HG02623 (cell line): ENCODE measurements around the gene PDE4B.
"Not testable (repeated sequence)": the region's sequence is repeated elsewhere in the genome, so short reads cannot be mapped to it uniquely, and the experiment has no call there.

ENCODE experiments used
- ATAC-seq: cut with Tn5 transposase; IDR thresholded peaks from one replicate; pipeline ENCODE4 v1.9.1; 2021; ENCODE audit warnings: moderate library complexity; ENCODE audit not compliant: unreplicated experiment

The PDE4B gene

GRCh38 chr1:66399888-66400529 lies 607.3 kb downstream of the PDE4B start:
- ATAC-seq, result peak; percentile 9

DNA sequence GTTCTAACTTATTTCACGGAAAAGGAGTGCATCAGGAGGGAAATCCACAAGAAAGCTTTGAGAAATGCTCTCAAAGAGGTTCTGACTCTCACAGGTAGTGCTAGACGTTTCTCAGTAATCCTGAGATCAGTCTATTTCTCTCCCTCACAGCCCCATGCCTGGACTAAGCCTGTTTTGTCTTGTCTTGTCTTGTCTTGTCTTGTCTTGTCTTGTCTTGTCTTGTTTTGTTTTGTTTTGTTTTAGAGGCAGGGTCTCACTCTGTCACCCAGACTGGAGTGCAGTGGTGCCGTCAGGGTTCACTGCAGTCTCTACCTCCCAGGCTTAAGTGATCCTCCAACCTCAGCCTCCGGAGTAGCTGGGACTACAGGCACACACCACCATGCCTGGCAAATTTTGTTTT lies 608.0 kb downstream of the PDE4B start:
- ATAC-seq, result no peak

DNA sequence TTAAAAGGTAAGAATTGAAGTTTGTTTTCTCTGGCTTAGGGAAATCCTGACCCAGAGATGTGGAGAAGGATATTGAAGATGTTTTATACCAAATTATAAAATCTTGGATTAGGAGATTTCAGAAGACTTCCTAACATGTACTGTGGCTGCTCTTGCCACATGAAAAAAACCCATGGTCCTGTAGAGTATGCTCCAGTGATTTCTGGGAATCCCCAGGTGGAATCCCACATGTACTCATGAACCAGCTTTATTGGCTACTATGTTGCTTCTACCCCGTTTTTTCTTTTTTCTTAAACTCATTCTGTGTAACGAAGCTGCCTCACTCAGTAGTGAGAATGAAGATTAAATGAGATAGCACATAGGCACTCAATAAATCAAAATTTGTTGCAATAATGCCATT lies 608.5 kb downstream of the PDE4B start:
- ATAC-seq, result no peak

- peak; percentile 75 for ATAC-seq
Measured at GRCh38 chr1:66402194-66402593, 609.5 kb downstream of the PDE4B start.

GRCh38 chr1:66403007-66403731 lies 610.5 kb downstream of the PDE4B start:
- ATAC-seq, result no peak

DNA sequence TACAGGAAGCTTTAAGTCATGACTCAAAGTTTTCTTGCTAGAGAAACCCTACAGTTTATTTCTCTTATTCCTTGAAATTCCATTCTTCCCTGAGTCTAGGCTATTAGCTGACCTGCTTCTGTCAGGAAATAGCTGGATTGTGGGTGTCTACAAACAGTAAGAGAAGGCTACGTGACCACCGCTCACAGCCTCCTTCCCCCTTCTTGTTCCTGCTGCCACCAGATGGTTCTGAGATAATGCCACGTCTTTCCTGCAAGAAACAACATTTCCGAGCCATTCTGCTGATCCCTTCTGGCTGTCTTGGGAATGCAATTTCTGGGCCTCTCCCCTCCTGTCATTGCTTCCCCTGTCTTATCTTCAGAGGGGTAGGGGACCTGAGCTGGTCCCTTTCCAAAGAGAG lies 612.4 kb downstream of the PDE4B start:
- no peak for ATAC-seq

DNA sequence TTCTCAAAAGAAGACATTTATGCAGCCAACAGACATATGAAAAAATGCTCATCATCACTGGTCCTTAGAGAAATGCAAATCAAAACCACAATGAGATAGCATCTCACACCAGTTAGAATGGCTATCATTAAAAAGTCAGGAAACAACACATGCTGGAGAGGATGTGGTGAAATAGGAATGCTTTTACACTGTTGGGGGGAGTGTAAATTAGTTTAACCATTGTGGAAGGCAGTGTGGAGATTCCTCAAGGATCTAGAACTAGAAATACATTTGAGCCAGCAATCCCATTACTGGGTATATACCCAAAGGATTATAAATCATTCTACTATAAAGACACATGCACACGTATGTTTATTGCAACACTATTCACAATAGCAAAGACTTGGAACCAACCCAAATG lies 618.8 kb downstream of the PDE4B start:
- ATAC-seq, result not testable (repeated sequence)

DNA sequence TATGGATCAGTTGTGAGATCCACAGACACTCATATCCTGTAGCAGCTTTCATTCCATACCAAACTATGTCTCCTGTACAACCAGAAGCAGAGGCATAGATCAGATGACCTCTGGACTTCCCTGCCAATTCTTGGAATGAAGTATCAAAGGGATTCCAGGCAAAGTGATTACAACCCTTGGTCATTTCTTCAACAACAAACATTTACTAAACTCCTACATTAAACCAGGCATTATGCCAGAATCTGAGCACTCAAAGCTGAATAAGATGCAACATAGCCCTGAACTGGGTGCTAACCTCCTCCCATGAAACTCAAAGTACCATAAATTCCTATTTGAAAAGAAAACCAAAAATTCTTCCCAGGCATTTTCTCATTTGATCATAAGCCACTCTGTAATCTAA lies 620.0 kb downstream of the PDE4B start:
- no peak for ATAC-seq

- no peak for ATAC-seq
Measured at GRCh38 chr1:66413136-66413837, 620.6 kb downstream of the PDE4B start.

GRCh38 chr1:66413838-66414175 lies 621.1 kb downstream of the PDE4B start:
- ATAC-seq, result no peak

DNA sequence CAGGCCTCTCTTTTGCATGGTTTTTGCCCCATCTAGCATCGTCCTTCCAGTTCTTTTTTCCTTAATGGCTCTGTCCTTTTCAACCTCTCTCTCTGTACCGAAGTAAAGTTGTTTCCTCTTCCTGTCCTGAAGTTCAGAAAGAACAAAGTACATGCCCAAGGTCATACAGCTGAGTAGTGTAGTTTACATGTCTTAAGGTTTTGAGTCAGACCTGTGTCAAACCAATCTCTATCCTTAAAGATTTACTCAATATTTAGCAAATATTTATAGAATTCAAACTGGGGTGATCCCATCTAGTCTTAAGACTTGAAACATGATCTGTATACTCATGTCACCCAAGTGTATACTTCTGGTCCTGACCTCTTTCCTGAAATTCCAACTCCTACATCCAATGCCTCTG lies 622.6 kb downstream of the PDE4B start:
- no peak for ATAC-seq

GRCh38 chr1:66415866-66416265 lies 623.2 kb downstream of the PDE4B start:
- no peak for ATAC-seq

- no peak for ATAC-seq
Measured at GRCh38 chr1:66416295-66416694, 623.6 kb downstream of the PDE4B start.

DNA sequence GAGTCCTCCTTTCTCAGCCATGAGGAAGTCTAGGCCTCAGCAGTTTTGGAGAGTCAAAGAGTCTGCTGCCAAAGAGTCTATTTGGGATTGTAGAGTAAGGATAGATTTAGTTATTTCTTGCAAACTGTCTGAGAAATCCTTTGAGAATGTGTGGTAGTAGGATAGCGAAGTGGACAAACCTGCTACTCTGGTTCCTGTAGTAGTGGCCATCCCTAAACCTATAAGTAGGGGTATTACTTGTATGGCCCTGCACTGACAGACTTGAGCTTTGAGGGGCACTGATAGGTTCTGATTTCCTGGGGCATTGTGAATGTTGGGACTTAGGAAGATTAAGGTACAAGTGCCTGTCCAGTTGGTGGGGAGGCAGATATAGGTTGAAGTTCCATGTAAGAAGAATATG lies 625.3 kb downstream of the PDE4B start:
- no peak for ATAC-seq

- not testable (repeated sequence) for ATAC-seq
Measured at GRCh38 chr1:66420171-66420570, 627.5 kb downstream of the PDE4B start.

GRCh38 chr1:66420906-66421305 lies 628.2 kb downstream of the PDE4B start:
- not testable (repeated sequence) for ATAC-seq

- no peak for ATAC-seq
Measured at GRCh38 chr1:66422804-66423203, 630.1 kb downstream of the PDE4B start.
